ENCODE data around the gene DMRT2.

DNA sequence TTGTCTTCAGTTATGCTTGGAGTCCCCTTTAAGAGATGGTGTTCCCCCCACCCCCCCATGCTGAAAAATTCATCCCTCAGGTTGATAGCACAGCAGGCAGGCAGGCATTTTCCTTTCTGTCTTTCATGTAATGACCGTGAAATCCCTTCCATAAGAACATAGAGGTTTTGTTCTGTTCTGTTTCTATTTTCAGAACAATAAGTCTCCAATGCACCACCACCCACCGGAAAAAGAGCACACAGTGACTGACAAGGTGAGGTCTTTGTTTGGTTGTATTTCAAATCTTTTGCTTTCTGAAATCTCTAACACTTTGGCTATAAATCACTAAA lies 52.4 kb downstream of the DMRT2 start:
- TF ChIP-seq, protein P1, sequence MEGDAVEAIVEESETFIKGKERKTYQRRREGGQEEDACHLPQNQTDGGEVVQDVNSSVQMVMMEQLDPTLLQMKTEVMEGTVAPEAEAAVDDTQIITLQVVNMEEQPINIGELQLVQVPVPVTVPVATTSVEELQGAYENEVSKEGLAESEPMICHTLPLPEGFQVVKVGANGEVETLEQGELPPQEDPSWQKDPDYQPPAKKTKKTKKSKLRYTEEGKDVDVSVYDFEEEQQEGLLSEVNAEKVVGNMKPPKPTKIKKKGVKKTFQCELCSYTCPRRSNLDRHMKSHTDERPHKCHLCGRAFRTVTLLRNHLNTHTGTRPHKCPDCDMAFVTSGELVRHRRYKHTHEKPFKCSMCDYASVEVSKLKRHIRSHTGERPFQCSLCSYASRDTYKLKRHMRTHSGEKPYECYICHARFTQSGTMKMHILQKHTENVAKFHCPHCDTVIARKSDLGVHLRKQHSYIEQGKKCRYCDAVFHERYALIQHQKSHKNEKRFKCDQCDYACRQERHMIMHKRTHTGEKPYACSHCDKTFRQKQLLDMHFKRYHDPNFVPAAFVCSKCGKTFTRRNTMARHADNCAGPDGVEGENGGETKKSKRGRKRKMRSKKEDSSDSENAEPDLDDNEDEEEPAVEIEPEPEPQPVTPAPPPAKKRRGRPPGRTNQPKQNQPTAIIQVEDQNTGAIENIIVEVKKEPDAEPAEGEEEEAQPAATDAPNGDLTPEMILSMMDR (IDR thresholded peaks at IDR 0.05): no peak
- no peak for TF ChIP-seq POLR2A (IDR thresholded peaks at IDR 0.05)

Data from thyroid gland (tissue), 4 donors.